HCT116 (cell line): Measurements from ENCODE around the gene CFD. TPM values are rescaled to one million over a fixed set of nuclear protein-coding genes. Genes with fewer than 3 reads are reported as not detected.

Source experiments
- ATAC-seq: fragments of 200-7000 bp; cut with Tn5 transposase; 2 replicates; pipeline ENCODE4 v1.9.1; 2020; ENCODE audit warnings: mild to moderate bottlenecking, moderate library complexity
- BruUV-seq: library from RNA; stranded (reverse); fragments of 400-500 nt; replicated peaks from 2 replicates; lab custom pipeline; 2021; lab: Mats Ljungman, UMichigan
- CTCF ChIA-PET: fragments of 300-600 bp; sonication (Branson Sonifier 250); formaldehyde crosslinking; loops from one replicate; lab custom pipeline; 2021; ENCODE audit warnings: antibody characterized with exemption; lab: Charles Lee
- POLR2A ChIA-PET: fragments of 300-600, 350-600 bp; sonication (Branson Sonifier 250); formaldehyde crosslinking; loops from one replicate; lab custom pipeline; 2021; ENCODE audit warnings: antibody characterized with exemption; lab: Charles Lee
- RAD21 ChIA-PET, 2 experiments: fragments of 300-600 bp; sonication (Branson Sonifier 250); formaldehyde crosslinking; loops; one replicate each; lab custom pipeline; 2023; ENCODE audit warnings: low total read pairs in 2 of 2; ENCODE audit not compliant: uncharacterized antibody in 2 of 2, unreplicated experiment in 2 of 2, low non-redundant PET in 1 of 2; lab: Charles Lee
- DNase-seq: peaks from one replicate; pipeline ENCODE4 v3.0.0-alpha.2; 2010; ENCODE audit warnings: low read depth, low spot score
- H2AFZ ChIP-seq: fragments of 200-600 bp; shearing (Covaris generic), sonication (generic); 2 replicates; pipeline ENCODE4 v1.6.1; 2017; ENCODE audit warnings: low read depth, mixed run types, mixed read lengths, antibody characterized with exemption, low read length; ENCODE audit not compliant: poor library complexity, severe bottlenecking
- H3K27ac ChIP-seq: 2 replicates; pipeline ENCODE4 v1.5.1; 2012; ENCODE audit warnings: low read depth, low read length
- H3K27me3 ChIP-seq: fragments of 200-600 bp; sonication (generic); 2 replicates; pipeline ENCODE4 v1.6.1; 2016; ENCODE audit warnings: mixed run types, low read length, mixed read lengths; ENCODE audit not compliant: insufficient read depth
- H3K36me3 ChIP-seq, 2 experiments: fragments of 200-500 bp in 1 of 2; fragments of 200-600 bp in 1 of 2; sonication (Bioruptor generic) in 1 of 2; sonication (generic) in 1 of 2; 2 replicates each; pipeline versions ENCODE4 v1.5.1 to v1.6.1; 2014 to 2016; ENCODE audit warnings: low read length in 2 of 2, inconsistent platforms in 1 of 2, mixed read lengths in 1 of 2, mixed run types in 1 of 2; ENCODE audit not compliant: insufficient read depth in 2 of 2, control insufficient read depth in 1 of 2
- H3K4me1 ChIP-seq, 2 experiments: fragments of 200-600 bp in 1 of 2; sonication (generic) in 1 of 2; 2 replicates each; pipeline versions ENCODE4 v1.5.1 to v1.6.1; 2012 to 2017; ENCODE audit warnings: low read length in 2 of 2, inconsistent platforms in 1 of 2, mild to moderate bottlenecking in 1 of 2, mixed read lengths in 1 of 2, mixed run types in 1 of 2, moderate library complexity in 1 of 2; ENCODE audit not compliant: insufficient read depth in 2 of 2, control insufficient read depth in 1 of 2
- H3K4me2 ChIP-seq: fragments of 200-600 bp; sonication (generic); 2 replicates; pipeline ENCODE4 v1.6.1; 2017; ENCODE audit warnings: mixed run types, low read length, mixed read lengths
- H3K4me3 ChIP-seq, 2 experiments: fragments of 200-600 bp in 1 of 2; sonication (generic) in 1 of 2; replicated peaks in 1 of 2; 2 replicates each; pipeline ENCODE4 v1.5.1; 2011 to 2016; ENCODE audit warnings: low read length in 2 of 2, control low read depth in 1 of 2, low read depth in 1 of 2, mild to moderate bottlenecking in 1 of 2, mixed read lengths in 1 of 2, mixed run types in 1 of 2
- H3K79me2 ChIP-seq: fragments of 200-600 bp; sonication (generic); 2 replicates; pipeline ENCODE4 v1.6.1; 2017; ENCODE audit warnings: mild to moderate bottlenecking, mixed run types, low read length, moderate library complexity, mixed read lengths; ENCODE audit not compliant: insufficient read depth
- H3K9ac ChIP-seq: fragments of 200-600 bp; sonication (generic); 2 replicates; pipeline ENCODE4 v1.6.1; 2016; ENCODE audit warnings: low read length, mixed read lengths
- H3K9me2 ChIP-seq: fragments of 200-600 bp; sonication (generic), shearing (Covaris generic); 2 replicates; pipeline ENCODE4 v1.6.1; 2017; ENCODE audit warnings: mixed run types, mild to moderate bottlenecking, moderate library complexity; ENCODE audit not compliant: insufficient read depth
- H3K9me3 ChIP-seq, 2 experiments: fragments of 200-500 bp in 1 of 2; fragments of 200-600 bp in 1 of 2; sonication (Bioruptor generic) in 1 of 2; sonication (generic) in 1 of 2; 2 replicates each; pipeline ENCODE4 v1.6.1; 2014 to 2017; ENCODE audit warnings: low read length in 2 of 2, mixed read lengths in 2 of 2, inconsistent platforms in 1 of 2, low read depth in 1 of 2, mild to moderate bottlenecking in 1 of 2, mixed run types in 1 of 2, moderate library complexity in 1 of 2; ENCODE audit not compliant: control insufficient read depth in 1 of 2, insufficient read depth in 1 of 2
- H4K20me1 ChIP-seq: fragments of 200-600 bp; sonication (generic), shearing (Covaris generic); 2 replicates; pipeline ENCODE4 v1.6.1; 2017; ENCODE audit warnings: mixed run types, mild to moderate bottlenecking, moderate library complexity; ENCODE audit not compliant: insufficient read depth
- CBX3 ChIP-seq: IDR thresholded peaks from 2 replicates; pipeline ENCODE4 v1.6.1; 2012; ENCODE audit warnings: low read depth
- EGR1 ChIP-seq: IDR thresholded peaks from 2 replicates; pipeline ENCODE4 v1.6.1; 2012; ENCODE audit warnings: low read depth
- REST ChIP-seq: IDR thresholded peaks from 2 replicates; pipeline ENCODE4 v1.6.1; 2012; ENCODE audit warnings: low read depth
- SIN3A ChIP-seq: IDR thresholded peaks from 2 replicates; pipeline ENCODE4 v1.6.1; 2012; ENCODE audit warnings: low read depth
- intact Hi-C: fragments of 100-400 bp; cut with micrococcal nuclease; formaldehyde crosslinking; loops from 2 replicates; pipeline ENCODE4 v1.10.0; 2022
- total RNA-seq: library from RNA; stranded (reverse); gene quantifications from one replicate; pipeline ENCODE4 v1.2.1, GENCODE V29; 2021; ENCODE audit not compliant: unreplicated experiment

Gene CFD
- total RNA-seq, 1 experiment from 2014 or later: 80.2 TPM

- Histone ChIP-seq H3K4me1 (no peaks in the 10 kb centered on the region), H3K27me3 (no peaks in the 10 kb centered on the region), H3K4me3 (no peak overlapping the region), H3K9me2 (no peaks in the 10 kb centered on the region), H3K27ac (no peak overlapping the region), H3K4me2 (no peak overlapping the region), H3K9ac (no peak overlapping the region), H3K36me3 (peaks cover 26 to 35% of the 10 kb centered on the region in 2 experiments; a peak in 3 of 4 replicates), H4K20me1 (peaks cover 8% of the 10 kb centered on the region; the same call in 1 of the 2 replicates), H2AFZ (no peak overlapping the region), H3K79me2 (peaks cover 37% of the 10 kb centered on the region), H3K9me3 (no peaks in the 10 kb centered on the region)
- intact Hi-C loops: no loop called here
- ChIA-PET CTCF (no interaction called here), RAD21 (no interaction called here), POLR2A (no interaction called here)
- no TSS peak for BruUV-seq
- DNase-seq (no peak), ATAC-seq (no peak; the same call in 1 of the 2 replicates)
- no peak for TF ChIP-seq SIN3A
- TF ChIP-seq EGR1: no peak
- no peak for TF ChIP-seq CBX3
- no peak for TF ChIP-seq REST
Observed at GRCh38 chr19:812747-813218, 46.7 kb upstream of the CFD start.
